Lower leg skin (tissue), 4 donors: ENCODE results near the gene DNAH9. TPM values are rescaled to one million over a fixed set of nuclear protein-coding genes. Genes with fewer than 3 reads are reported as not detected.

ENCODE experiments used
- DNase-seq, 2 donors: peaks; one replicate each; pipeline ENCODE4 v3.0.0-alpha.2; 2019; ENCODE audit warnings: low spot score in 2 of 2
- H3K4me3 ChIP-seq: fragments of 200-600 bp; sonication (generic); 2 replicates; pipeline ENCODE4 v1.5.1; 2017; ENCODE audit warnings: mild to moderate bottlenecking, low read depth; ENCODE audit not compliant: poor library complexity, severe bottlenecking
- POLR2A ChIP-seq, 2 donors: fragments of 450-650 bp; IDR thresholded peaks; one replicate each; pipeline ENCODE4 v1.6.1; 2016 to 2017; ENCODE audit warnings: antibody characterized with exemption in 2 of 2, mild to moderate bottlenecking in 1 of 2, moderate library complexity in 1 of 2
- WGBS, 2 donors: methylation state at CpG; one replicate each; pipeline ENCODE4 v1.1.5; 2018; 5-methylcytosine and 5-hydroxymethylcytosine counted together
- intact Hi-C: fragments of 100-400 bp; cut with DNase I; formaldehyde crosslinking; loops from one replicate; pipeline ENCODE4 v1.15.0; 2023; ENCODE audit warnings: low total_unique reads
- total RNA-seq, 4 donors: library from RNA; depleted of rRNA; stranded (reverse); fragments of >200 nt; gene quantifications; one replicate each; pipeline ENCODE4 v1.1.0, GENCODE V29; 2016
- TF ChIP-seq, protein P1 (sequence below), 3 donors: fragments of 450-650 bp; IDR thresholded peaks; one replicate each; pipeline ENCODE4 v1.5.1; 2016; ENCODE audit warnings: antibody characterized with exemption in 3 of 3, mild to moderate bottlenecking in 3 of 3, moderate library complexity in 2 of 3

The DNAH9 gene
- total RNA-seq, 4 donors from 2014 or later, result 1.9 to 2.6 (median 2.3) TPM

DNA sequence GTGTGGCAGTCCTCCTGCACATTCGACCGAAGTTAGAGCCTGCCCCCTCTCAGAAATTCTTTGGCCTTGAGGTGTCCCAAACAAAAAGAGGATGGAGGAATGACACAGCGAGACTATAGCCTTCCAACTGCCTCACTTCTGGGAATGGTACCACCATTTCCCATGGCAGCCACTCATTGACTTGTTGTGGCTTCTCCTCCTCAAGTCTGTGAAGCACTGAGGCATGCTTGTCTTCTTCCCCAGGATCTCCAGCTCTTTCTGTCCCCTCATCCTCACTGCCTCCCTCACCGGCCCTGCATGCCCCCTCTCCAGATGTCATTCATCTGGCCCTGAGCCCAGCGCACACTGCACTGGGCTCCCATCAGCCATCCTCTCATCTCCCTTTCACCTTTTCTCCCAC is 43.7 kb upstream of the DNAH9 start:
- H3K4me3 ChIP-seq, result no peak overlapping the region
- WGBS, 2 donors, result 58 to 69% methylated on average over 5 of the region's 5 CpGs
- intact Hi-C loops, result no loop called here
- DNase-seq, result no peak
- TF ChIP-seq, protein P1, sequence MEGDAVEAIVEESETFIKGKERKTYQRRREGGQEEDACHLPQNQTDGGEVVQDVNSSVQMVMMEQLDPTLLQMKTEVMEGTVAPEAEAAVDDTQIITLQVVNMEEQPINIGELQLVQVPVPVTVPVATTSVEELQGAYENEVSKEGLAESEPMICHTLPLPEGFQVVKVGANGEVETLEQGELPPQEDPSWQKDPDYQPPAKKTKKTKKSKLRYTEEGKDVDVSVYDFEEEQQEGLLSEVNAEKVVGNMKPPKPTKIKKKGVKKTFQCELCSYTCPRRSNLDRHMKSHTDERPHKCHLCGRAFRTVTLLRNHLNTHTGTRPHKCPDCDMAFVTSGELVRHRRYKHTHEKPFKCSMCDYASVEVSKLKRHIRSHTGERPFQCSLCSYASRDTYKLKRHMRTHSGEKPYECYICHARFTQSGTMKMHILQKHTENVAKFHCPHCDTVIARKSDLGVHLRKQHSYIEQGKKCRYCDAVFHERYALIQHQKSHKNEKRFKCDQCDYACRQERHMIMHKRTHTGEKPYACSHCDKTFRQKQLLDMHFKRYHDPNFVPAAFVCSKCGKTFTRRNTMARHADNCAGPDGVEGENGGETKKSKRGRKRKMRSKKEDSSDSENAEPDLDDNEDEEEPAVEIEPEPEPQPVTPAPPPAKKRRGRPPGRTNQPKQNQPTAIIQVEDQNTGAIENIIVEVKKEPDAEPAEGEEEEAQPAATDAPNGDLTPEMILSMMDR (IDR thresholded peaks at IDR 0.05), result no peak
- no peak for TF ChIP-seq POLR2A (IDR thresholded peaks at IDR 0.05)

- TF ChIP-seq POLR2A (IDR thresholded peaks at IDR 0.05), result no peak
- TF ChIP-seq, protein P1 (IDR thresholded peaks at IDR 0.05), result no peak
- intact Hi-C loops, result no loop called here
- 88 to 89% methylated on average over 6 of the region's 6 CpGs for WGBS, 2 donors
- no peak for DNase-seq
- H3K4me3 ChIP-seq, result no peak overlapping the region
These were observed 42.7 kb upstream of the DNAH9 start for GRCh38 chr17:11555530-11555929.

DNA sequence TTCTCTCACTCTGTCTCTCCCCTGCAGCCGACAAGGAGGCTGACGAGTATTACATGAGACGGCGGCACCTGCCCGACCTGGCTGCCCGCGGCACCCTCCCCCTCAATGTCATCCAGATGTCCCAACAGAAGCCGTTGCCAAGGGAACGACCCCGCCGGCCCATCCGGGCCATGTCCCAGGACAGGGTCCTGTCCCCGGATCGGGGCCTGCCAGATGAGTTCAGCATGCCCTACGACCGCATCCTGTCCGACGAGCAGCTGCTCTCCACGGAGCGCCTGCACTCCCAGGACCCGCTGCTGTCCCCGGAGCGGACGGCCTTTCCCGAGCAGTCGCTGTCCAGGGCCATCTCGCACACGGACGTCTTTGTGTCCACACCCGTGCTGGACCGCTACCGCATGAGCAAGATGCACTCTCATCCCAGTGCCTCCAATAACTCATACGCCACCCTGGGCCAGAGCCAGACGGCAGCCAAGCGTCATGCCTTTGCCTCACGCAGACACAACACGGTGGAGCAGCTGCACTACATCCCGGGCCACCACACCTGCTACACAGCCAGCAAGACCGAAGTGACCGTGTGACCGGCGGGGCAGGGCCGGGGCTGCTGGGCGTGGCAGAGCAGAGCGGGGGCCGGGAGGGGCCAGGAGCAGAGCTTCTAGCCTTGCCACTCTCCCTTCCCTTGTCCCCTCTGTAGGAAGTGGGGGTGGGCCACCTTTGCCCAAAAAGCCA is 40.4 kb upstream of the DNAH9 start:
- H3K4me3 ChIP-seq, result no peak overlapping the region
- intact Hi-C loops, result no loop called here
- 93 to 95% methylated on average over 28 to 41 of the region's 46 CpGs for WGBS, 2 donors
- TF ChIP-seq, protein P1 (IDR thresholded peaks at IDR 0.05), result no peak
- no peak for TF ChIP-seq POLR2A (IDR thresholded peaks at IDR 0.05)
- DNase-seq, result peak in 1 of 2 donors; percentile 80

- intact Hi-C loops, result no loop called here
- no peak overlapping the region for H3K4me3 ChIP-seq
- 91 to 97% methylated on average over 10 of the region's 10 CpGs for WGBS, 2 donors
- DNase-seq, result peak in 1 of 2 donors; percentile 58
- TF ChIP-seq, protein P1 (IDR thresholded peaks at IDR 0.05), result no peak
- TF ChIP-seq POLR2A (IDR thresholded peaks at IDR 0.05), result no peak
These were observed 39.5 kb upstream of the DNAH9 start for GRCh38 chr17:11558681-11559234.

DNA sequence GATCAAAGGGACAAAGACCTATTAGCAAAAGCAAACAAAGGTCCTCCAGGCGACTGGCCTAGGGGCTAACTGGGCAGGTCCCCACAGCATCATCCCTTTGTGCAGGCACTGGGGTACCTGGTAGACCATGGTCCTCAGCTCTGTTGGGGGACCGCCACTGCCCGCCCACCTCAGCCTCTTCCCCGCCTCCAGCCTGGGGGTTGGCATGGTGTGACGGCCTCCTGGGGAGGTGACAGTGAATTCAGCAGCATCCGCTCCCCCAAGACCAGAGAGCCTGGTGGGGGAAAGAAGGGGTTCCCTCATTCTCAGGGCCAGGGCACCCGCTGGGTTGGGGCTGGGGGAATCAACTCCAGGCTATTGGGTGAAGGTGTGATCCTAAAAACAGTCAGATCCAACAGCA is 38.7 kb upstream of the DNAH9 start:
- DNase-seq, result no peak
- intact Hi-C loops, result no loop called here
- TF ChIP-seq POLR2A (IDR thresholded peaks at IDR 0.05), result no peak
- TF ChIP-seq, protein P1 (IDR thresholded peaks at IDR 0.05), result no peak
- WGBS, 2 donors, result 85 to 90% methylated on average over 4 to 7 of the region's 7 CpGs
- H3K4me3 ChIP-seq, result no peak overlapping the region
